Right forelimb (tissue), 1 donor: Measurements from ENCODE around the gene PET117.
"Not testable (repeated sequence)": the region's sequence is repeated elsewhere in the genome, so short reads cannot be mapped to it uniquely, and the experiment has no call there.

ENCODE experiments used
- DNase-seq: peaks from one replicate; pipeline ENCODE4 v3.0.0-alpha.2; 2018

Gene PET117

DNA sequence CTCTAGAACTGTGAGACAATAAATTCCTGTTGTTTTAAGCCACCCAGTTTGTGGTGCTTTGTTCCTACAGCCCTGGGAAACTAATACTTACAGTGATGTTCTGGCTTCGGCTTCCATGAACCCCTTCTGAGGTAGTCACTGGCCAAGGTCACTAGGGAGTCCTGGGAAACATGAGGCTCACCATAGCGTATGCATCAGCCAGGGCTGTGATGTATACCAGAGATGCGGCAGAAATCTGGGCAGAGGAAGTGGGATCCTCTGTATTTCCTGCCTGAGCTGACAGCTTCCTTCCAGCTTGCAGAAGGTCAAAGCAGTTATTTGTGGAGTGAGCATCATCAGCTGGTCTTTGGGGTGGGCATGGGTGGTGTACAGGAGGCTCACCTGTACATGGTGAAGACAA, 27.9 kb downstream of the PET117 start:
- DNase-seq: no peak

DNA sequence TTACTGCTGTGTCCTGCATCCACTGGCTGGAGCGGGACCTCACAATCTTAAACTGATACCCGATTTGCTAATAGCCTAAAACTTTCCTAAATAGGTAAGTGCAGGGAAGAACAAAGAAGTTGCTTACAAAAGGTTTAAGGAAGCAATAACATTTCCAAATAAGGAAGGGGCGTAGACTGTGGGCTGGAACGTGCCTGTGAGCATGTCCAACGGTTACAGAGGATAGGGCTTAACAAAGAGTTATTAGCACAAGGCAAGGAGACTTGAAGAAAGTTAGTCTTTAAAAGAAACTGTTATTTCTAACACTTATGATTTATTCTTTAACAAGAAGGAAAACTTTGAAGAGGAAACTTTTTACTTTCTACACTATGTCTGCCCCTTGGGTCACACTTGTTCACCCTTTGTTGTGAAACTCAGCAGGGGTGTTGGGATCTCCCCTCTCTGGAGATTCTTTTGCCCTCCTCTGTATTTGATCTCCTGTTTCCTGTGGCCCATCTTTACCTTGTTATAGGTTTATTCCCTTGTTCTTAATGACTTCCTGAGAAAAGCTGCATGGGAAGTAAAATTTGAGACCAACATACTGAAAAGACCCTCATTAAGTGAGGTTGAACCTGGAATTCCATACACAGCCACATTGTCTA, 28.7 kb downstream of the PET117 start:
- DNase-seq: no peak

DNA sequence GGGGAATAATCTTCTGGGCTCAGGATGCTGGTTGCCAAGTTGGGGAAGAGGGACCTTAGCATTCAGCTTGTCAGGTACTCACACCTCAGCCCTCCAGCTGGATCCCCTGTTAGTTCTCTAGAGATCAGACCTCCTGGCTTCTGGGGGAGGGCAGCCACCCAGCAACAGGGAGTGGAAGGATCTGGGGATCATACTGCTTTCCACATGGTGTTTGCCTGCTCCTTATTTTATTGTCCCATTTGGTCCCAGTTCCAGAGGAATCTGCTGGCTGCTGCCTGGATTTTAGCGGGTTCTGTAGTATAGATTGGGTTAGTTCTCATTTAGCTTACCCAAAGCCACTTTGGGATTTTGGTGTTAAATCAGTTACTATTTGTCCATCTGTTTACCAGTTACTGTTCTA, 29.3 kb downstream of the PET117 start:
- no peak for DNase-seq

DNA sequence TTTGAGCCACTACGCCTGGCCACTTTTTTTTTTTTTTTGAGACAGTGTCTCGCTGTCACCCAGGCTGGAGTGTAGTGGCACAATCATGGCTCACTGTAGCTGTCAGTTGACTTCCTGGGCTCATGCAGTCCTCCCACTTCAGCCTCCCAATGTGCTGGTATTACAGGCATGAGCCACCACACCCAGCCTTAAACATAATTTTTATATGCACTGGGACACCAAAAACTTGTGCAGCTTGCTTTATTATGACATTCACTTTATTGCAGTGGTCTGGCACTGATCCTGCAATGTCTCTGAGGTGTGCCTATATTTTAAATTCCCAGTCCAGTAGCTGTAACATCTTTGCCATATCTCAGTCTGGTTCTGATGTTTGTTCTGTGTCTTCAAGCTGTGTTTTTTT, 34.7 kb downstream of the PET117 start:
- DNase-seq: no peak

DNA sequence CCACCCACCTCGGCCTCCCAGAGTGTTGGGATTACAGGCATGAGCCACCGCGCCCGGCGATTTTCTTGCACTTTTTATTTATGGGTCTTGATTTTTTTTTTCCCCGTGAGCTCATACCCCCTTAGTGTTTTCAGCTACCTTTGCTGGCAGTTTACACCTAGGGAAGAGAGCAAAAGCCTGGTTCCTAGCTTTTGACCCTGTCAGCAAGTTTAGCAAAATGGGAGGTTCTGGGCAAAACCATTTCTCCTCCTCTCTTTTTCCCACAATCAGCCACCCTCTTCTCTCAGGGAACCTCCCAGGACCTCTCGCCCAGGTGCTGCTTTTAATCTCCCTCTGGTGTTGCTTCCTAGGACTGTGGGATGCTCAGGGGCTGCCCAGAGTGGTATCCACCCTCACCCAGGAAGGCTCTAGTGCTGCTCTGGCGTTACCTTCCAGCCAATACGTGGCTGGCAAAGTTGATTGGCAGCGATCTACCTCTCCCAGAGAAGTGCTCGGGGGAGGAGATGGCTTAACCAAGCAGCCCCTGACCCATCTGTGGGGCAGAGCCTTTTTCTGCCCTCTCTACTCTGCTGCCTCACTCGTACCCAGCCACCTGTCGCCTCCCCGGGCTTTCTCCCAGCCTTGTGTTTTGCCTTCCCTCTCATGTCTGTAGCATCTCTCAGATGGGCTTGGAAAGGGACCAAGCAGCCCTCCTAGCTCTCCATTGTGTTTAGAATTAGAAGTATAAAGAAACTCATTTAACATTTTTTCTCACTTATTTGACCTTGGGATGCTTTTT, 37.4 kb downstream of the PET117 start:
- DNase-seq: no peak

DNA sequence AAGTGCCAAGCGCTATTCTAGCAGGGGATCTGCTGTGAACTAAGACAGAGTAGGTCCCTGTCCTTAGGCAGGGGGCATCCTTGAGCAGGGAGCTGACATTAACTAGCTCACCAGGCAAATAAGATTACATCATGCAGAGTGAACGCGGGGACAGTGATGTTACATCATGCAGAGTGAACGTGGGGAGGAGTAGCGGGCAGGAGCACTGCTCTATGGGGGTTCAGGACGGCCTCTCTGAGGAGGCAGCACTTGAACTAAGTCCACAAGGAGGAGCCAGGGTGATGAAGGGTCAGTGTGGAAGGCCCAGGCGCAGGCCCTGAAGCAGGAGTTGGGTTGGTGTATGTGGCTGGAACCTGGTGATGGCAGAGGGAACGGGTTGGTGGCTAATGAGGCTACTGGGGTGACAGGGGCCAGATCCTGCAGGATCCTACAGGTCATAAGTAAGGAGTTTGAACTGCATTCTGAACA, 38.7 kb downstream of the PET117 start:
- DNase-seq: no peak

DNA sequence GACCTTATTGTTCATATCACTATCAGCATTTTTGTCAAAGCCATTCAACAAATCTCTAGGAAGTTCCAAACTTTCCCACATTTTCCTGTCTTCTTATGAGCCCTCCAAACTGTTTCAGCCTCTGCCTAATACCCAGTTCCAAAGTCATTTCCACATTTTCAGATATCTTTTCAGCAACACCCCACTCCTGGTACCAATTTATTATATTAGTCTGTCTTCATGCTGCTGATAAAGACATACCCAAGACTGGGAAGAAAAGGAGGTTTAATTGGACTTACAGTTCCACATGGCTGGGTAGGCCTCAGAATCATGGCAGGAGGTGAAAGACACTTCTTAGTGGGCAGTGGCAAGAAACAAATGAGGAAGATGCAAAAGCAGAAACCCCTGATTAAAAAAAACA, 42.7 kb downstream of the PET117 start:
- not testable (repeated sequence) for DNase-seq

DNA sequence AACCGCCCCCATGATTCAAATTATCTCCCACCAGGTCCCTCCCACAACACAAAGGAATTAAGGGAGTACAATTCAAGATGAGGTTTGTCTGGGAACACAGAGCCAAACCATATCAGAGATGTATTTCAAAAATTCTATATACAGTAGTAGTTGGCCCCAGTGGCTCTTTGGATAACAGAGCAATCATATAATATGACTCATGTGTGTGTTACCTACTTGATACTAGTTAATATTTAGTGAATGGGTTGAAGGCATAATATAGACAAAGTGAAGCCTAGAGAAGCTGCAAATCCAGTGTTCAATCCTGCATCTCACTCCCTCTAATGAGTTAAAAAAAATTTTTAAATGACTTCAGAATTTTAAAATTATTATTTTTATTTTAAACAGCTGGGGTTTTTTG, 43.2 kb downstream of the PET117 start:
- no peak for DNase-seq

DNA sequence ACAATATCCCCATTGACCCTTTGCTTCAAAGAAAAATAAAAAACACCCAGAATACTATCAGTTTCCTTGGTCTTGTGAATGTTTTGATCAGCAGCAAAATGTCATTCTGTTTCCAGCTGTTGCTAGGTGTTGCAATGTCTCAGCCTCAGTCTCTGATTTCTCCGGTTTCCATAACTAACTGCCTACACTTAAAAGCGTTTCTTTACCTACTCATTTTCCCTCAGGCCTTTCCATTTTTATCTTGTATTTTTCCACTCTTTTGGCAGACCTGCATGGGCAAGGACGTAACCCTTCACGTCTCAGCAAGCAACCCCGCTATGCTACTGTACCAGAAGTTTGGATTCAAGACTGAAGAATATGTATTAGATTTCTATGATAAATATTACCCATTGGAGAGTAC, 49.4 kb downstream of the PET117 start:
- DNase-seq: no peak

DNA sequence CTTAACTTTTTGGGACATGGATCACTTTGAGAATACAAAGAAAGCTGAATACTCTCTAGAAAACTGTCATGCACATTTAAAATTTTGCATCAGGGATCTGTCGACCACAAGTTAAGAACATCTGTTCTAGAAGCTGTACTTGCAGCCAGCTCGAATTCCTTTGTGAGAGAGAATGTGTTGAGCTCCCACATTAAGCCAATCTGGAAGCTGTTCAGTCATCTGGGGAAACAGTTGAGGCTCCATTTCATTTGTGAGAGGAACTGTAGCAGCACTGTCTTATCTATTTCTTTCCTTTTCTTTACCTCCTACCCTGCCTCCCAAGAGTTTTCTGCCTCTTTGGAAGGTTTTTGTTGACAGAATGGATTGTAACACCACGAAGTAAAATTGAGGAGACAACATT, 50.8 kb downstream of the PET117 start:
- DNase-seq: no peak

DNA sequence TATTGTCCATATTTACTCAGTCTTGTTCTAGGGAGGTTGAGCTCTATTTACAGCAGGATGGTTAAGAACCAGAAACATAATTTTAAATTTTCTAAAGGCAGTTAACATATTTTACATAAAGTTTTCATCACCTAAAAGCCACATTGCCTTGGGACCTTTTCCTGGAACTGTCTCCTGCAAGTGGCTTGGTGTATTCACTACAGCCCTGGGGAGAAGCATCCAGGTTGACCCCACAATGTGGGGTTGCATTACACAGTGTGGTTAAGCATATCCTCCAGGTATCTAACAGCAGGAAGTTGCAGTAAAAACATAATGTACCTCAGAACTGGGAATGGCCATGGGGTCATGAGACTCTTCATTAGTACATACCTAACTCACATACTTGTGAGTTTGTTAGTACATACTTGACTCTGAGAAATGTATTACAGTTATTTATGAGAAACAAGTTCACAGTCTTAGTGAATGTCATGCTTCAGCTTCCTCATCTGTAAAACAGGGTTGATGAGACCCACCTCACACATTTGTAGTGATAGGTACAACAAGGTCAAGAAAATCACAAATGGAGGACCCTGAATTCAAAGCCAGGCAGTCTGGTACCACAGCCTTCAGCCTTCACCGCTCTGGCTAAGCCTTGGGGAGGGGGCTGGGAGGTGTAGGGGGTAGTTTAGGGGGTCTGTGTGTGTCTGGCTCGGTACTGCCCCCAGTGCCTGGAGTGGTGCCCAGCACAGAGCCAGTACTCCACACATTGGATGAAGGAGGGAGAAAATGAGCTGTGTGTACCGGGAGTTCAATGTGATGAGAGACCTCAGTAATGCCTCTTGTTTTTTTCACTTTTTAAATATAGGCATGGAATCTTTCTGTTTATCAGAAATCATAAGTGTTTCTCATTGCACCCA, 52.9 kb downstream of the PET117 start:
- no peak for DNase-seq

DNA sequence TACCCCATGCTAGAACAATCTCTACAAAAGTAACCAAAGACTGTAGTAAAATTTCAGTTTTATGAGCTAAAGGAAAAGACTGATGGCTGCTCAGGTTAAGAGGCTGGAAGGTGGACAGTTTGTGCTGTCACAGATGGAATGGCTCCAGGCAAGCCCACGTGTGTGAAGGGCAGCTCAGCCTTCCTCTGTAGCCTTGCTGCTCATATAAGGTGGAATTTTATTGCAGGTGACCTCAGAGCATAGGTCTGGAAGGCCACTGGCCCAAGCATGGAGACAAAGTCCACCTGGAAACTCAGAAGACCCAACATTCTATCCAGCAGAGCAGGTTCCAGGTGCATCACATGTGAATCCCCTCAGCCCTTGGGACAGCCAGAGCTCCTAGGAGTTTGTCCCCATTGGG, 53.6 kb downstream of the PET117 start:
- no peak for DNase-seq
